HepG2 (cell line): Measurements from ENCODE around the gene RBM22. TPM values are rescaled to one million over a fixed set of nuclear protein-coding genes. Genes with fewer than 3 reads are reported as not detected.

Source experiments
- ATAC-seq: fragments of 200-7000 bp; cut with Tn5 transposase; 3 replicates; pipeline ENCODE4 v1.9.1; 2020; ENCODE audit warnings: mild to moderate bottlenecking, moderate library complexity
- BruUV-seq: library from RNA; stranded (reverse); fragments of 400-500 nt; replicated peaks from 2 replicates; lab custom pipeline; 2021; lab: Mats Ljungman, UMichigan
- CTCF ChIA-PET: fragments of 300-600 bp; formaldehyde crosslinking; extraction: SDS; loops from one replicate; lab custom pipeline; 2021; ENCODE audit warnings: low total read pairs, inconsistent platforms, low intra/inter-chr PET ratio; lab: Yijun Ruan, JAX
- POLR2A ChIA-PET: fragments of 350-600 bp; sonication (Branson Sonifier 250); formaldehyde crosslinking; loops from one replicate; lab custom pipeline; 2020; ENCODE audit warnings: antibody characterized with exemption, inconsistent platforms; lab: Yijun Ruan, JAX
- DNase-seq: peaks from one replicate; pipeline ENCODE4 v3.0.0-alpha.2; 2015; ENCODE audit warnings: low spot score
- FAIRE-seq: peaks from 3 replicates; lab custom pipeline; 2011; peaks lifted over from hg19 to GRCh38; lab: Jason Lieb, UNC
- H2AFZ ChIP-seq: one replicate; pipeline ENCODE4 v1.6.1; 2011; ENCODE audit warnings: low read length, inconsistent platforms
- H3K27ac ChIP-seq: fragments of 300-600 bp; 3 replicates; pipeline ENCODE4 v1.8.0; 2011; ENCODE audit warnings: mixed run types, mild to moderate bottlenecking, mixed read lengths, low read length, inconsistent platforms; ENCODE audit not compliant: insufficient read depth; ENCODE audit errors: extremely low read length
- H3K27me3 ChIP-seq, 2 experiments: fragments of 200-600 bp in 1 of 2; 2 replicates in 1 of 2; 3 replicates in 1 of 2; pipeline versions ENCODE4 v1.6.0 to v1.8.0; 2011; ENCODE audit warnings: low read length in 2 of 2, mild to moderate bottlenecking in 2 of 2, moderate library complexity in 2 of 2, inconsistent platforms in 1 of 2; ENCODE audit not compliant: insufficient read depth in 2 of 2, control insufficient read depth in 1 of 2
- H3K36me3 ChIP-seq, 2 experiments: fragments of 200-600 bp in 1 of 2; replicated peaks in 1 of 2; 2 replicates in 1 of 2; 3 replicates in 1 of 2; pipeline versions ENCODE4 v1.5.1 to v1.8.0; 2011; ENCODE audit warnings: low read length in 2 of 2, inconsistent platforms in 1 of 2; ENCODE audit not compliant: insufficient read depth in 2 of 2, control insufficient read depth in 1 of 2
- H3K4me1 ChIP-seq: 2 replicates; pipeline ENCODE4 v1.5.1; 2012; ENCODE audit warnings: low read length, inconsistent platforms; ENCODE audit not compliant: insufficient read depth
- H3K4me2 ChIP-seq: 2 replicates; pipeline ENCODE4 v1.6.0; 2011; ENCODE audit warnings: low read depth, low read length, inconsistent platforms
- H3K4me3 ChIP-seq, 3 experiments: fragments of 200-600 bp in 1 of 3; sonication (generic), shearing (Covaris generic) in 1 of 3; replicated peaks in 1 of 3; 2 replicates each; pipeline ENCODE4 v1.5.1; 2011 to 2016; ENCODE audit warnings: low read length in 3 of 3, inconsistent platforms in 2 of 3, low read depth in 2 of 3, mild to moderate bottlenecking in 2 of 3, control low read depth in 1 of 3, mixed read lengths in 1 of 3; ENCODE audit not compliant: insufficient read depth in 1 of 3
- H3K79me2 ChIP-seq: one replicate; pipeline ENCODE4 v1.6.1; 2011; ENCODE audit warnings: low read length, inconsistent platforms; ENCODE audit not compliant: insufficient read depth
- H3K9ac ChIP-seq: 2 replicates; pipeline ENCODE4 v1.6.0; 2011; ENCODE audit warnings: mild to moderate bottlenecking, low read depth, low read length, inconsistent platforms; ENCODE audit not compliant: insufficient read depth
- H3K9me3 ChIP-seq: 2 replicates; pipeline ENCODE4 v1.5.1; 2012; ENCODE audit warnings: mild to moderate bottlenecking, low read length
- H4K20me1 ChIP-seq: 2 replicates; pipeline ENCODE4 v1.6.0; 2011; ENCODE audit warnings: inconsistent platforms, mild to moderate bottlenecking, low read length, moderate library complexity; ENCODE audit not compliant: insufficient read depth
- ATM ChIP-seq: fragments of 450-650 bp; IDR thresholded peaks from 2 replicates; pipeline ENCODE4 v1.7.1; 2017; ENCODE audit warnings: mild to moderate bottlenecking, borderline replicate concordance
- CBX5 ChIP-seq: sonication (generic); formaldehyde crosslinking; IDR thresholded peaks from 2 replicates; pipeline ENCODE4 v1.4.0; 2020; ENCODE audit warnings: missing genetic modification reagents, borderline replicate concordance
- FOXP1 ChIP-seq, 2 experiments: fragments of 450-650 bp in 1 of 2; IDR thresholded peaks; 2 replicates each; pipeline ENCODE4 v1.6.1; 2017 to 2018; ENCODE audit warnings: antibody characterized with exemption in 1 of 2
- GABPA ChIP-seq, 2 experiments: IDR thresholded peaks; 2 replicates each; pipeline ENCODE4 v1.6.1; 2011 to 2016; ENCODE audit warnings: low read depth in 2 of 2, low read length in 1 of 2, missing biosample characterization in 1 of 2, missing genetic modification characterization in 1 of 2
- MTA1 ChIP-seq: sonication (generic); formaldehyde crosslinking; IDR thresholded peaks from 2 replicates; pipeline ENCODE4 v1.4.0; 2020; ENCODE audit warnings: missing genetic modification reagents, mild to moderate bottlenecking, borderline replicate concordance
- NR2F2 ChIP-seq: IDR thresholded peaks from 2 replicates; pipeline ENCODE4 v1.6.1; 2012; ENCODE audit warnings: low read depth, inconsistent platforms, borderline replicate concordance
- ZFP36 ChIP-seq: fragments of 150-350 bp; IDR thresholded peaks from 2 replicates; pipeline ENCODE4 v1.6.1; 2018; ENCODE audit warnings: borderline replicate concordance, low read length, low read depth; ENCODE audit not compliant: partially characterized antibody
- ZNF136 ChIP-seq: sonication (generic); formaldehyde crosslinking; IDR thresholded peaks from 2 replicates; pipeline ENCODE4 v1.8.1; 2022; ENCODE audit warnings: low read depth, mild to moderate bottlenecking, moderate library complexity, missing genetic modification reagents
- ZNF205 ChIP-seq: IDR thresholded peaks from 2 replicates; pipeline ENCODE4 v1.6.1; 2018; ENCODE audit warnings: missing biosample characterization, missing genetic modification reagents
- ZNF510 ChIP-seq: sonication (generic); formaldehyde crosslinking; IDR thresholded peaks from 2 replicates; pipeline ENCODE4 v1.4.0; 2020; ENCODE audit warnings: low read depth, mild to moderate bottlenecking, missing genetic modification reagents
- WGBS: methylation state at CpG from one replicate; pipeline ENCODE4 v1.1.6; 2017; ENCODE audit warnings: low lambda C conversion rate; 5-methylcytosine and 5-hydroxymethylcytosine counted together
- in situ Hi-C: cut with HindIII; loops from 2 replicates; pipeline ENCODE4 v1.10.0; 2017; ENCODE audit warnings: low pct_unique_long_range_greater_than_20kb; ENCODE audit not compliant: extremely low pct_ligation_motif_present
- intact Hi-C: fragments of 100-400 bp; cut with micrococcal nuclease; formaldehyde crosslinking; loops from one replicate; pipeline ENCODE4 v1.10.0; 2022; ENCODE audit not compliant: unreplicated experiment
- polyA plus RNA-seq, 8 experiments: library from polyadenylated mRNA; depleted of rRNA in 3 of 8; stranded (reverse) in 7 of 8; unstranded in 1 of 8; fragments of >200 nt; fragmentation: Illumina TruSeq in 4 of 8; extraction: Trizol in 4 of 8; gene quantifications; 2 replicates each; pipeline versions ENCODE4 v1.2.1 to v1.2.3, GENCODE V29; 2011 to 2016; ENCODE audit warnings: low read depth in 4 of 8, missing spikeins in 1 of 8, mixed read lengths in 1 of 8; ENCODE audit not compliant: insufficient read depth in 1 of 8
- total RNA-seq, 5 experiments: library from RNA; depleted of rRNA; stranded (reverse); fragments of >200 nt; fragmentation: Illumina TruSeq; extraction: Trizol; gene quantifications; 2 replicates each; pipeline ENCODE4 v1.2.3, GENCODE V29; 2016; ENCODE audit warnings: low read depth in 1 of 5
- TF ChIP-seq, protein P1 (sequence below): sonication (generic); formaldehyde crosslinking; IDR thresholded peaks from 2 replicates; pipeline ENCODE4 v1.5.1; 2020; ENCODE audit warnings: mild to moderate bottlenecking, missing genetic modification reagents, borderline replicate concordance
- TF ChIP-seq, protein P2 (sequence below): conservative IDR thresholded peaks from 2 replicates; pipeline ENCODE4 v1.6.1; 2018; ENCODE audit warnings: missing genetic modification reagents

RBM22 gene
- total and polyA plus RNA-seq, 2 of the 13 experiments (the other 11 are each of a cell fraction or from before 2014, with no cell fraction given): 28.3 to 35.0 TPM

- no peaks in the 10 kb centered on the region for H3K4me1 ChIP-seq
- no peaks in the 10 kb centered on the region for H3K36me3 ChIP-seq
- H3K4me2 ChIP-seq: no peak overlapping the region
- intact Hi-C loops (no loop called here), in situ Hi-C loops (no loop called here)
- 33% methylated on average over 6 of the region's 6 CpGs for WGBS
- FAIRE-seq: no peak
- H2AFZ ChIP-seq: no peak overlapping the region
- peaks cover 2 to 28% of the 10 kb centered on the region in 2 experiments; a peak in 2 of 5 replicates for H3K27me3 ChIP-seq
- no peaks in the 10 kb centered on the region for H4K20me1 ChIP-seq
- H3K9me3 ChIP-seq: no peaks in the 10 kb centered on the region
- ATAC-seq: no peak
- no peak for DNase-seq
- no TSS peak for BruUV-seq
- no peak overlapping the region for H3K27ac ChIP-seq
- CTCF ChIA-PET: no interaction called here
- POLR2A ChIA-PET: no interaction called here
- H3K4me3 ChIP-seq: no peak overlapping the region
- no peak overlapping the region for H3K9ac ChIP-seq
- H3K79me2 ChIP-seq: no peaks in the 10 kb centered on the region
- TF ChIP-seq ZNF136 (CRISPR knock-in tag) (no peak), ATM (no peak), NR2F2 (no peak), GABPA (IDR thresholded peaks at IDR 0.05; ENCODE audit: low read depth, low read length) (no peak), GABPA (CRISPR knock-in tag; IDR thresholded peaks at IDR 0.05; ENCODE audit: low read depth) (no peak), ZFP36 (no peak), ZNF205 (CRISPR knock-in tag) (no peak), CBX5 (CRISPR knock-in tag) (no peak), FOXP1 (IDR thresholded peaks at IDR 0.05) (no peak), FOXP1 (CRISPR knock-in tag; IDR thresholded peaks at IDR 0.05) (no peak), ZNF510 (CRISPR knock-in tag) (no peak), MTA1 (no peak)
- TF ChIP-seq, protein P1, sequence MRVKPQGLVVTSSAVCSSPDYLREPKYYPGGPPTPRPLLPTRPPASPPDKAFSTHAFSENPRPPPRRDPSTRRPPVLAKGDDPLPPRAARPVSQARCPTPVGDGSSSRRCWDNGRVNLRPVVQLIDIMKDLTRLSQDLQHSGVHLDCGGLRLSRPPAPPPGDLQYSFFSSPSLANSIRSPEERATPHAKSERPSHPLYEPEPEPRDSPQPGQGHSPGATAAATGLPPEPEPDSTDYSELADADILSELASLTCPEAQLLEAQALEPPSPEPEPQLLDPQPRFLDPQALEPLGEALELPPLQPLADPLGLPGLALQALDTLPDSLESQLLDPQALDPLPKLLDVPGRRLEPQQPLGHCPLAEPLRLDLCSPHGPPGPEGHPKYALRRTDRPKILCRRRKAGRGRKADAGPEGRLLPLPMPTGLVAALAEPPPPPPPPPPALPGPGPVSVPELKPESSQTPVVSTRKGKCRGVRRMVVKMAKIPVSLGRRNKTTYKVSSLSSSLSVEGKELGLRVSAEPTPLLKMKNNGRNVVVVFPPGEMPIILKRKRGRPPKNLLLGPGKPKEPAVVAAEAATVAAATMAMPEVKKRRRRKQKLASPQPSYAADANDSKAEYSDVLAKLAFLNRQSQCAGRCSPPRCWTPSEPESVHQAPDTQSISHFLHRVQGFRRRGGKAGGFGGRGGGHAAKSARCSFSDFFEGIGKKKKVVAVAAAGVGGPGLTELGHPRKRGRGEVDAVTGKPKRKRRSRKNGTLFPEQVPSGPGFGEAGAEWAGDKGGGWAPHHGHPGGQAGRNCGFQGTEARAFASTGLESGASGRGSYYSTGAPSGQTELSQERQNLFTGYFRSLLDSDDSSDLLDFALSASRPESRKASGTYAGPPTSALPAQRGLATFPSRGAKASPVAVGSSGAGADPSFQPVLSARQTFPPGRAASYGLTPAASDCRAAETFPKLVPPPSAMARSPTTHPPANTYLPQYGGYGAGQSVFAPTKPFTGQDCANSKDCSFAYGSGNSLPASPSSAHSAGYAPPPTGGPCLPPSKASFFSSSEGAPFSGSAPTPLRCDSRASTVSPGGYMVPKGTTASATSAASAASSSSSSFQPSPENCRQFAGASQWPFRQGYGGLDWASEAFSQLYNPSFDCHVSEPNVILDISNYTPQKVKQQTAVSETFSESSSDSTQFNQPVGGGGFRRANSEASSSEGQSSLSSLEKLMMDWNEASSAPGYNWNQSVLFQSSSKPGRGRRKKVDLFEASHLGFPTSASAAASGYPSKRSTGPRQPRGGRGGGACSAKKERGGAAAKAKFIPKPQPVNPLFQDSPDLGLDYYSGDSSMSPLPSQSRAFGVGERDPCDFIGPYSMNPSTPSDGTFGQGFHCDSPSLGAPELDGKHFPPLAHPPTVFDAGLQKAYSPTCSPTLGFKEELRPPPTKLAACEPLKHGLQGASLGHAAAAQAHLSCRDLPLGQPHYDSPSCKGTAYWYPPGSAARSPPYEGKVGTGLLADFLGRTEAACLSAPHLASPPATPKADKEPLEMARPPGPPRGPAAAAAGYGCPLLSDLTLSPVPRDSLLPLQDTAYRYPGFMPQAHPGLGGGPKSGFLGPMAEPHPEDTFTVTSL (CRISPR knock-in tag): no peak
- TF ChIP-seq, protein P2, sequence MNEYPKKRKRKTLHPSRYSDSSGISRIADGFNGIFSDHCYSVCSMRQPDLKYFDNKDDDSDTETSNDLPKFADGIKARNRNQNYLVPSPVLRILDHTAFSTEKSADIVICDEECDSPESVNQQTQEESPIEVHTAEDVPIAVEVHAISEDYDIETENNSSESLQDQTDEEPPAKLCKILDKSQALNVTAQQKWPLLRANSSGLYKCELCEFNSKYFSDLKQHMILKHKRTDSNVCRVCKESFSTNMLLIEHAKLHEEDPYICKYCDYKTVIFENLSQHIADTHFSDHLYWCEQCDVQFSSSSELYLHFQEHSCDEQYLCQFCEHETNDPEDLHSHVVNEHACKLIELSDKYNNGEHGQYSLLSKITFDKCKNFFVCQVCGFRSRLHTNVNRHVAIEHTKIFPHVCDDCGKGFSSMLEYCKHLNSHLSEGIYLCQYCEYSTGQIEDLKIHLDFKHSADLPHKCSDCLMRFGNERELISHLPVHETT (CRISPR knock-in tag): no peak
Observed at GRCh38 chr5:150675069-150675468, 25.8 kb downstream of the RBM22 start.
